ENCODE results near the gene IL1RAP. TPM values are rescaled to one million over a fixed set of nuclear protein-coding genes. Genes with fewer than 3 reads are reported as not detected.

IL1RAP gene
- total RNA-seq, 1 donor from 2014 or later, result 4.4 TPM

DNA sequence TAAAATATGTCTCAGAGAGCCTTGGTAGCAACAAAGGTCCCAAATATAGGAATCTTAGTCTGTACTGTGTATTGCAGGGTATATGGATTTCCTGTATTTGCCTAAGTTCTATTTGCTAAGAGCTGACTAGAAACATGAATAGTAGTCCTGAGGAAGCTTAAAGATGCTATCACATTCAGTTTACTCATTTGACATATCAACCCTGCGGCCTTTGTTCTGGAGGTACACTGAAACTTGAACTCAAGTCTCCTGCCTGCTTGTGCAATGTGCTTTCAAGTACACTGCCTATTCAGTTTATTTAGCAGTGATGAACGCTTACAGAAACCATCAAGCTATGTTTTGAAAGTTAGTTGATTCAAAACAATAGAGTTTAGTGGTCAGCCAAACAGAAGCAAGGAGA lies 21.1 kb downstream of the IL1RAP start:
- DNase-seq (ENCODE audit: low read depth, low spot score), result no peak
- H3K27ac Mint-ChIP-seq (ENCODE audit: unreplicated experiment), result no peak overlapping the region
- no peaks in the 10 kb centered on the region for H3K36me3 Mint-ChIP-seq (ENCODE audit: low read depth)
- TF ChIP-seq, protein P1, sequence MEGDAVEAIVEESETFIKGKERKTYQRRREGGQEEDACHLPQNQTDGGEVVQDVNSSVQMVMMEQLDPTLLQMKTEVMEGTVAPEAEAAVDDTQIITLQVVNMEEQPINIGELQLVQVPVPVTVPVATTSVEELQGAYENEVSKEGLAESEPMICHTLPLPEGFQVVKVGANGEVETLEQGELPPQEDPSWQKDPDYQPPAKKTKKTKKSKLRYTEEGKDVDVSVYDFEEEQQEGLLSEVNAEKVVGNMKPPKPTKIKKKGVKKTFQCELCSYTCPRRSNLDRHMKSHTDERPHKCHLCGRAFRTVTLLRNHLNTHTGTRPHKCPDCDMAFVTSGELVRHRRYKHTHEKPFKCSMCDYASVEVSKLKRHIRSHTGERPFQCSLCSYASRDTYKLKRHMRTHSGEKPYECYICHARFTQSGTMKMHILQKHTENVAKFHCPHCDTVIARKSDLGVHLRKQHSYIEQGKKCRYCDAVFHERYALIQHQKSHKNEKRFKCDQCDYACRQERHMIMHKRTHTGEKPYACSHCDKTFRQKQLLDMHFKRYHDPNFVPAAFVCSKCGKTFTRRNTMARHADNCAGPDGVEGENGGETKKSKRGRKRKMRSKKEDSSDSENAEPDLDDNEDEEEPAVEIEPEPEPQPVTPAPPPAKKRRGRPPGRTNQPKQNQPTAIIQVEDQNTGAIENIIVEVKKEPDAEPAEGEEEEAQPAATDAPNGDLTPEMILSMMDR (conservative IDR thresholded peaks at IDR 0.05), result no peak
- H3K4me1 Mint-ChIP-seq, result peaks cover 8% of the 10 kb centered on the region
- no peak overlapping the region for H3K4me3 Mint-ChIP-seq
- H3K27me3 Mint-ChIP-seq (ENCODE audit: low read depth), result no peaks in the 10 kb centered on the region
- H3K9me3 Mint-ChIP-seq, result no peaks in the 10 kb centered on the region

DNA sequence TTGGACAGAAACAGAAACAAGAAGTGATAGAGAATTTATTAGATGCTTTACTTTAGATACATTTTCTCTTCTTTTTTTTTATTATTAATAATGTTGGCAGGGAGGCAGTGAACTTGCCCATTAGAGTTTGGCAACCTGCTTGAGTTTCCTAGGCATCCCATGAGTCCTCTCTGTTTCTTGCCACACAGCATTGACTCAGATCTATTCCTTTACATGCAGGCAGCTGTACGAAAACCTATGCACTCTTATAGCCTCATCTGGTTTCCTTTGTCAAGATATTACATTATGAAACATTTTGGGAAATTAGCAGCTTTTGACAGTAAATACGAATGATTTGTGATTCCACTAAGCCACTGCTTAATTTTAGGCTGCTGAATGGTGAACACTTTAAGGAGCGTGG lies 23.3 kb downstream of the IL1RAP start:
- H3K27me3 Mint-ChIP-seq (ENCODE audit: low read depth), result no peaks in the 10 kb centered on the region
- peaks cover 15% of the 10 kb centered on the region for H3K4me1 Mint-ChIP-seq
- H3K27ac Mint-ChIP-seq (ENCODE audit: unreplicated experiment), result no peak overlapping the region
- no peaks in the 10 kb centered on the region for H3K9me3 Mint-ChIP-seq
- TF ChIP-seq, protein P1 (conservative IDR thresholded peaks at IDR 0.05), result no peak
- no peak overlapping the region for H3K4me3 Mint-ChIP-seq
- H3K36me3 Mint-ChIP-seq (ENCODE audit: low read depth), result no peaks in the 10 kb centered on the region
- no peak for DNase-seq (ENCODE audit: low read depth, low spot score)

DNA sequence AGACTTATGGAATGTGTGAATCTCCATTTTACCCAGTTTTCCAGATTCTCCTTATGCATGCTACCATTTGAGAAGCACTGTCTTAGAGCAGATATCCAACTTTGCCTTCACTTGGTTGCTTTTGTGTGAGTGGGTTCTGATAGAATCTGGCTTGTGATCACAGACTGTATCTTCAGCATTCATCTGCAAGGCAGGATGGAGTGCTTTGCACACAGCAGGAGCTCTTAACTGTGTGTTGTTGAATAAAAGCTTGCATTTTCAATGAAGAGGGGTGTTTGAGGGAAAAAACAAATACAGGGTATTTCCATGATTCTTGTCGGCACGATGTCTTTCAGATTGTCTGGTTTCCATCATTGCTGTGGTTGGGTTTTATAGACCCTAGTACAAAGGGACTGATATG lies 24.4 kb downstream of the IL1RAP start:
- TF ChIP-seq, protein P1 (conservative IDR thresholded peaks at IDR 0.05), result no peak
- Mint-ChIP-seq H3K27ac (ENCODE audit: unreplicated experiment) (no peak overlapping the region), H3K27me3 (ENCODE audit: low read depth) (no peaks in the 10 kb centered on the region), H3K9me3 (no peaks in the 10 kb centered on the region), H3K4me1 (peaks cover 15% of the 10 kb centered on the region), H3K4me3 (no peak overlapping the region), H3K36me3 (ENCODE audit: low read depth) (no peaks in the 10 kb centered on the region)
- DNase-seq (ENCODE audit: low read depth, low spot score), result no peak

DNA sequence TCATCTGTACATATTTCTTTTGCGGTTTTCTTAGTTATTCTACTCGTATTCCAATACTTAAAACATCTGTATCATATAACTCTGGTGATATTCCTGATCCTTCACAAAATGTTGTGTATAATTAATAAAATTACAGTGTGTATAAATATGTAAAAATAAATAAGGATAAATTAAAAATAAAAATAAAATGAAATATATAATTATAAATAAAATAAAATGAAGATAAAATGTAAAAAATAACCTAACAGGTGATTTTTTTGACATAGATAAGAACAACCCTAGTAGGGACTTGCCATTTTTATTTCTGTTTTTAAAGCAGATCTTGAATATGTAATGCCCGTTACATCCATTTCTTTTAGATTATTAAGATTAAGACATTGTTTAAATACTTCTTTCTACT lies 25.6 kb downstream of the IL1RAP start:
- Mint-ChIP-seq H3K27me3 (ENCODE audit: low read depth) (no peaks in the 10 kb centered on the region), H3K4me3 (no peak overlapping the region), H3K27ac (ENCODE audit: unreplicated experiment) (no peak overlapping the region), H3K4me1 (peaks cover 12% of the 10 kb centered on the region), H3K36me3 (ENCODE audit: low read depth) (no peaks in the 10 kb centered on the region), H3K9me3 (no peaks in the 10 kb centered on the region)
- TF ChIP-seq, protein P1 (conservative IDR thresholded peaks at IDR 0.05), result no peak
- no peak for DNase-seq (ENCODE audit: low read depth, low spot score)

DNA sequence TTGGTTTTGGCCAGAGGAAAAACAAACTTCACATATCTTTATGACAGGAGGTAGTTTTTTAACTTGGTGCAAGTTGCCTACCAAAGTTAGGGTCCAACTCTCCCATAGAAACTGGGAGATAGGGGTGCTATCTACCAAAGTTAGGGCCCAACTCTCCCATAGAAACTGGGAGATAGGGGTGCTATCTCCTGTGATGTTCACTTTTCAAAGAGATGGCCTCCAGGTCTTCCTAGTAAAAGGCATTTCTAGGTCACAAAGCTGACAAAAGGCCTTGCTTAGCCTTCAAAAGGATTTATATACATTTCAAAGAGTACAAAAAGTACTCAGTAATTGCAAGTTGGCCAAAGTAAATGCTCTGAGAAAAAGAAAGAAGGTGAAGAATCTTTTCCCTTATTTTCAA lies 27.1 kb downstream of the IL1RAP start:
- Mint-ChIP-seq H3K9me3 (no peaks in the 10 kb centered on the region), H3K36me3 (ENCODE audit: low read depth) (no peaks in the 10 kb centered on the region), H3K4me1 (peaks cover 23% of the 10 kb centered on the region), H3K27ac (ENCODE audit: unreplicated experiment) (no peak overlapping the region), H3K4me3 (no peak overlapping the region), H3K27me3 (ENCODE audit: low read depth) (no peaks in the 10 kb centered on the region)
- no peak for DNase-seq (ENCODE audit: low read depth, low spot score)
- TF ChIP-seq, protein P1 (conservative IDR thresholded peaks at IDR 0.05), result no peak

DNA sequence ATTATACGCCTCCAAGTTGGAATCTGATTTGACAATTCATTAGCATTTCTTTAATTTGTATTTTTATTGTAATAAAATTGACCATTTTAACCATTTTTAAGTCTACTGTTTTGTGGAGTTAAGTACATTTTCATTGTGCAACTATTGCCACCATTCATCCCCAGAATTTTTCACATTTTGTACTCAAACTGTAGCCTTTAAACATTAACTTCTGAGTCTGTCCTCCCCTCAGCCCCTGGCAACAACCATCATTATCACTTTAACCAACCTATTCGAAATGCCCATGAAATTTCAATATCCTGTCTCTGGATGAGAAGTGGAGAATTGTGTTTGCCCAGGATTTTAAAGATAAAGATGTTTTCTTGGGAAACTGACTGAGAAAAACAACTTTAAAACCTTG lies 27.7 kb downstream of the IL1RAP start:
- Mint-ChIP-seq H3K4me3 (no peak overlapping the region), H3K9me3 (no peaks in the 10 kb centered on the region), H3K27me3 (ENCODE audit: low read depth) (no peaks in the 10 kb centered on the region), H3K36me3 (ENCODE audit: low read depth) (no peaks in the 10 kb centered on the region), H3K4me1 (peaks cover 27% of the 10 kb centered on the region), H3K27ac (ENCODE audit: unreplicated experiment) (no peak overlapping the region)
- DNase-seq (ENCODE audit: low read depth, low spot score), result no peak
- TF ChIP-seq, protein P1 (conservative IDR thresholded peaks at IDR 0.05), result no peak
